NCI-H1105 treated with DMSO at 0.1 percent for 48 hours (cell line): ENCODE results near the gene PRSS36.
A peak's percentile ranks its signal among the peaks of the same experiment; 100 is the strongest.
"Not testable (repeated sequence)": the region's sequence is repeated elsewhere in the genome, so short reads cannot be mapped to it uniquely, and the experiment has no call there.

Source experiments
- DNase-seq: peaks from one replicate; lab custom pipeline; 2025; lab: John Stamatoyannopoulos, UW

The PRSS36 gene

GRCh38 chr16:31141489-31142108 lies 8.3 kb downstream of the PRSS36 start:
- DNase-seq = no peak

GRCh38 chr16:31141071-31141469 lies 8.8 kb downstream of the PRSS36 start:
- DNase-seq = not testable (repeated sequence)

GRCh38 chr16:31138621-31139578 lies 11.0 kb downstream of the PRSS36 start:
- DNase-seq = no peak

- not testable (repeated sequence) for DNase-seq
Measured at GRCh38 chr16:31136822-31137499, 12.9 kb downstream of the PRSS36 start.

GRCh38 chr16:31136287-31136662 lies 13.6 kb downstream of the PRSS36 start:
- DNase-seq = no peak

- DNase-seq = no peak
Measured at GRCh38 chr16:31135535-31136286, 14.2 kb downstream of the PRSS36 start, which contains the start of gene PRSS8. Gene PRSS8, minus strand, starts transcription at chr16:31135727. Its CDS starts 229 bp downstream, at chr16:31135498.

GRCh38 chr16:31134625-31135534 lies 15.0 kb downstream of the PRSS36 start:
- peak; percentile 89 for DNase-seq

GRCh38 chr16:31134091-31134571 lies 15.7 kb downstream of the PRSS36 start:
- DNase-seq = peak; percentile 4

GRCh38 chr16:31133046-31133501 lies 16.8 kb downstream of the PRSS36 start:
- DNase-seq = no peak

GRCh38 chr16:31132303-31132979 lies 17.4 kb downstream of the PRSS36 start:
- no peak for DNase-seq

- no peak for DNase-seq
Measured at GRCh38 chr16:31131841-31132271, 18.0 kb downstream of the PRSS36 start.

GRCh38 chr16:31131416-31131815 lies 18.4 kb downstream of the PRSS36 start:
- no peak for DNase-seq

- no peak for DNase-seq
Measured at GRCh38 chr16:31130899-31131298, 19.0 kb downstream of the PRSS36 start.

GRCh38 chr16:31130336-31130891 lies 19.5 kb downstream of the PRSS36 start:
- no peak for DNase-seq

GRCh38 chr16:31129568-31130335 lies 20.1 kb downstream of the PRSS36 start:
- DNase-seq = no peak

GRCh38 chr16:31128711-31129567 lies 20.9 kb downstream of the PRSS36 start:
- DNase-seq = no peak

- no peak for DNase-seq
Measured at GRCh38 chr16:31127182-31127581, 22.7 kb downstream of the PRSS36 start.

- DNase-seq = no peak
Measured at GRCh38 chr16:31125844-31126243, 24.0 kb downstream of the PRSS36 start.
